Fibroblast of the aortic adventitia (primary cell): ENCODE measurements around the gene MATCAP1. TPM values are rescaled to one million over a fixed set of nuclear protein-coding genes. Genes with fewer than 3 reads are reported as not detected.

Experiments used
- DNase-seq: peaks from one replicate; pipeline ENCODE4 v3.0.0-alpha.2; 2010; ENCODE audit warnings: low read depth
- H3K4me3 ChIP-seq: 2 replicates; pipeline ENCODE4 v1.5.1; 2011; ENCODE audit warnings: low read depth, mild to moderate bottlenecking, control low read depth, low read length, moderate library complexity
- small RNA-seq: library from RNA; depleted of rRNA; stranded (forward); fragments of <200 nt; gene quantifications from one replicate; pipeline ENCODE3, GENCODE V24; 2012
- total RNA-seq: library from RNA; depleted of rRNA; stranded (reverse); fragments of >200 nt; gene quantifications from 2 replicates; pipeline ENCODE4 v1.2.3, GENCODE V29; 2012; ENCODE audit warnings: low replicate concordance
- TF ChIP-seq, protein P1 (sequence below): IDR thresholded peaks from 2 replicates; pipeline ENCODE4 v1.5.1; 2011; ENCODE audit warnings: mild to moderate bottlenecking, low read length, control low read depth, inconsistent platforms; ENCODE audit not compliant: insufficient read depth

Gene MATCAP1
- total RNA-seq, 1 donor = 9.9 TPM

DNA sequence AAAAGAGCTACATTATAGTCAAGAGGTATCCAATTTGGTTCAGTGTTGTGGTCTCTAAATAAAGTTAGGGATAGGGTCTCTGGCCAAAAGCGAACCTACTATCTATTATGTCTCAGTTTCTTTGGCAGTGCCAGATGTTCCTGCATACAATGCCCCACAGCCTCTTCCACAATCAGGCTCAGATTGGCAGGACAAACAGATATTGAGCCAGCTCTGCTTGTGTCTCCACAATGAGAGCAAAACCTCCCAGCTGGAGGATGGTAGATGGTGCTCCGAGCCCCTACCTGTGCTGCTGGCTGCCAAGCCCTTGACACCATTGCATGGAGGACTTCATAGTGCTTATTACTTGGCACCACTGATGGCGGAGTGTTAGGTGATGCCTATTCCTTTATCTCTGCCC lies 54.3 kb downstream of the MATCAP1 start:
- TF ChIP-seq, protein P1, sequence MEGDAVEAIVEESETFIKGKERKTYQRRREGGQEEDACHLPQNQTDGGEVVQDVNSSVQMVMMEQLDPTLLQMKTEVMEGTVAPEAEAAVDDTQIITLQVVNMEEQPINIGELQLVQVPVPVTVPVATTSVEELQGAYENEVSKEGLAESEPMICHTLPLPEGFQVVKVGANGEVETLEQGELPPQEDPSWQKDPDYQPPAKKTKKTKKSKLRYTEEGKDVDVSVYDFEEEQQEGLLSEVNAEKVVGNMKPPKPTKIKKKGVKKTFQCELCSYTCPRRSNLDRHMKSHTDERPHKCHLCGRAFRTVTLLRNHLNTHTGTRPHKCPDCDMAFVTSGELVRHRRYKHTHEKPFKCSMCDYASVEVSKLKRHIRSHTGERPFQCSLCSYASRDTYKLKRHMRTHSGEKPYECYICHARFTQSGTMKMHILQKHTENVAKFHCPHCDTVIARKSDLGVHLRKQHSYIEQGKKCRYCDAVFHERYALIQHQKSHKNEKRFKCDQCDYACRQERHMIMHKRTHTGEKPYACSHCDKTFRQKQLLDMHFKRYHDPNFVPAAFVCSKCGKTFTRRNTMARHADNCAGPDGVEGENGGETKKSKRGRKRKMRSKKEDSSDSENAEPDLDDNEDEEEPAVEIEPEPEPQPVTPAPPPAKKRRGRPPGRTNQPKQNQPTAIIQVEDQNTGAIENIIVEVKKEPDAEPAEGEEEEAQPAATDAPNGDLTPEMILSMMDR = no peak

DNA sequence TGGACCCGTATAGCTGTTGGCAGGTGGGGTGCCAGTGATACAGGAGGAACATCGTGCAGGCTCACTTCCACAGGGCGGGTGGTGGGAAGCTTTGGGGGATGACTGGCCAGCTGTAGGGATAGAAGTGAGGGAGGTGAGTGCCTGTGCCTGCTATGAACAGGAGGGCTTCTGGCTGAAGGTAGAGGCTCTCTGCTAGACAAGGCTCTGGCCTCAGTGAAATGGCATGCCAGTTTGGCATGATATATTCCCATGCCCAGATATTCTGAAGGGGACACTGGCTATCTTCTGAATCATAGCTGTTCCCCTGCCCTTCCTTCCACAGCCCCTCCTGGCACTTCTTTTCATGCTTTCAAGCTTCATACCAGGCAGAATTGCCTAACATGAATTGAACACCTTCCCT lies 54.9 kb downstream of the MATCAP1 start:
- H3K4me3 ChIP-seq = no peak overlapping the region
- DNase-seq = no peak
- TF ChIP-seq, protein P1 = no peak

More for the DNA sequence above, 54.3 kb downstream of the MATCAP1 start:
- DNase-seq = no peak
- no peak overlapping the region for H3K4me3 ChIP-seq

DNA sequence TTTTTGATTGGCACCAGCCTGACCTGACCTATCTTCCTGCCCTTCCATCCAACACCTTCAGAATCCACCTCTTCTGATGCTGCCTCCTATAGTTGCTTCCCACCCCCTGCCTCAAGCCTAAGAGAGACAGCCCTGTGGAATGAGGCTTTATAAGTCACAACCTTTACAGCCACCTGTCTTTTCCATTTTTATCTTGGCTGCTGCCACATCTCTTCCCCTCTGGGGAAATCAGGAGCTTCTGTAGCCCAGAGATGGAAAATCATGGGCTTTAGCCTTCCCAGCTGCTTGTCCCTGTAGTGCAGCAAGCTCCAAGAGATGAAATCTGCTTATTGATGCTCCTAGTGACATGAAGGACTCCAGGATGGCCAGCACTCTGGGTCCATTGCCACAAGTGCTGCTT lies 55.3 kb downstream of the MATCAP1 start:
- TF ChIP-seq, protein P1 = no peak

More for the DNA sequence above, 55.3 kb downstream of the MATCAP1 start:
- no peak overlapping the region for H3K4me3 ChIP-seq
- DNase-seq = no peak

Small RNAs within 50 kb of the gene (small RNA-seq; reads per million reads assigned to genes)
- gene MIR328 = 4.6 reads per million, percentile 87 among the genes with 10 or more reads in this experiment

Other genes starting within 250 kb of the MATCAP1 start
- gene CIAO2B, start 249.6 kb downstream of the MATCAP1 start, total RNA-seq = 12.8 and 109 TPM in 2 replicates
- gene CES2, start 248.4 kb downstream of the MATCAP1 start, total RNA-seq = 28.3 and 37.6 TPM in 2 replicates
- 0.54 TPM in 1 of 2 replicates, not detected in the other for gene CES3, start 222.7 kb downstream of the MATCAP1 start, total RNA-seq
- gene CES4A, start 195.4 kb downstream of the MATCAP1 start, total RNA-seq = 2.2 and 4.7 TPM in 2 replicates
- gene CBFB, start 154.8 kb downstream of the MATCAP1 start, total RNA-seq = 74.3 and 125 TPM in 2 replicates
- gene PHAF1, start 74.0 kb downstream of the MATCAP1 start, total RNA-seq = 2.9 and 15.9 TPM in 2 replicates
- gene B3GNT9, start 33.0 kb downstream of the MATCAP1 start, total RNA-seq = 37.0 and 42.4 TPM in 2 replicates
- gene TRADD, start 24.1 kb downstream of the MATCAP1 start, total RNA-seq = 12.3 and 29.1 TPM in 2 replicates
- gene FBXL8, start 24.0 kb downstream of the MATCAP1 start, total RNA-seq = 11.3 and 29.7 TPM in 2 replicates
- 6.4 and 17.9 TPM in 2 replicates for gene HSF4, start 19.2 kb downstream of the MATCAP1 start, total RNA-seq
- gene NOL3, start 13.4 kb downstream of the MATCAP1 start, total RNA-seq = 10.1 and 27.1 TPM in 2 replicates
- gene EXOC3L1, start 6.2 kb upstream of the MATCAP1 start, total RNA-seq = 0.98 TPM in 1 of 2 replicates, not detected in the other
- gene E2F4, start 8.2 kb upstream of the MATCAP1 start, total RNA-seq = 31.9 and 47.5 TPM in 2 replicates
- 0.09 and 0.33 TPM in 2 replicates for gene ELMO3, start 15.2 kb upstream of the MATCAP1 start, total RNA-seq
- 21.8 and 24.3 TPM in 2 replicates for gene TMEM208, start 43.2 kb upstream of the MATCAP1 start, total RNA-seq
- gene FHOD1, start 63.5 kb upstream of the MATCAP1 start, total RNA-seq = 14.1 and 19.7 TPM in 2 replicates
- 0.65 and 1.4 TPM in 2 replicates for gene SLC9A5, start 65.0 kb upstream of the MATCAP1 start, total RNA-seq
- 13.3 and 24.3 TPM in 2 replicates for gene PLEKHG4, start 95.6 kb upstream of the MATCAP1 start, total RNA-seq
- not detected in 2 replicates for gene KCTD19, start 142.8 kb upstream of the MATCAP1 start, total RNA-seq
- gene LRRC36, start 142.9 kb upstream of the MATCAP1 start, total RNA-seq = not detected in 2 replicates
- 0.74 and 0.99 TPM in 2 replicates for gene TPPP3, start 209.5 kb upstream of the MATCAP1 start, total RNA-seq
- 7.1 and 7.6 TPM in 2 replicates for gene ZDHHC1, start 232.5 kb upstream of the MATCAP1 start, total RNA-seq
- not detected in 2 replicates for gene HSD11B2, start 247.2 kb upstream of the MATCAP1 start, total RNA-seq